ENCODE results near the gene ZCRB1.

ZCRB1 gene, protein sequence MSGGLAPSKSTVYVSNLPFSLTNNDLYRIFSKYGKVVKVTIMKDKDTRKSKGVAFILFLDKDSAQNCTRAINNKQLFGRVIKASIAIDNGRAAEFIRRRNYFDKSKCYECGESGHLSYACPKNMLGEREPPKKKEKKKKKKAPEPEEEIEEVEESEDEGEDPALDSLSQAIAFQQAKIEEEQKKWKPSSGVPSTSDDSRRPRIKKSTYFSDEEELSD

DNA sequence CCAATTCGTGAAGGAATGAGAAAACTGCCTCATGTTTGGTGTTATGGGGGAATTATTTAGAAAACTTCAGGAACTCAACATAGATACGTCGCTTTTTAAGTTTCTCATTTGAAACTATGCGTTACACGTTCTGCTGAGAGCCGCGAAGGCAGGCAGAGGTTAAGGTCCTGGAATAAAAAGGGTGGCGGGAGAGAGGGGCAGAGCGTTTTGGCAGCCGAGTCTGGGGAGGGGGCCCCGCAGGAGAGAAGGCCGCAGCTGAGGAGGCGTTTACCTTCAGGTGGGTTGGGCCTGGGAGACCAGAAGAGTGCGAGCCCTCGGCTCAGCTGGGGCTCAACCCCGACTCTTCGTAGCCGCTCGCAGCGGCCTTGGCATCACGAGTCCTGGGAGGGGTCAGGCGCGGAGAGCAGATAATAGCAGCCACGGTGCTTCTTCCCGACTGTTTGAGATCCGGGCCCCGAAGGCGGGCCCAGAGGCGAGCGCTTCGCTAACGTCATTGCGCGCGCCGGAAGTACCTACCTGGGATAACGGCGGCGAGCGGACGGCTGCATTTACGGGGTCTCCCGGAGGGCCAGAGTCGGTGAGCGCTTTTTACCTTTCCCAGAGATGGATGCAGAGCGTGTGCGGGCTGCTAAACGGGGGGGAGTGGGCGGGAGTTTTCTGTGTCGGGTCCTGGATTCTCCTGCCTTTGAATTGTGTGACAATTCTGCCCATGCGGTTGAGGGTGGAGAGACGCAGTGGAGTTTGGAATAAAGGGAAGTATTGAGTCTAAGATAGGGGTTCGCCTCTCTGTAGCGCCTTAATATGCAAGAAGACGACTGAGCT, at the start of gene ZCRB1, which contains the start of gene PPHLN1:
TSS of gene ZCRB1 (minus strand) at position 442 of the 822 bp plus-strand sequence. CDS start 1,992 bp downstream, outside the sequence.
TSS of gene PPHLN1 (plus strand) at position 515 of the 822 bp plus-strand sequence. CDS start 9,736 bp downstream, outside the sequence.
- peak within 1 kb of the TSS; percentile 91 for H3K27ac ChIP-seq
- TF ChIP-seq, protein P1, sequence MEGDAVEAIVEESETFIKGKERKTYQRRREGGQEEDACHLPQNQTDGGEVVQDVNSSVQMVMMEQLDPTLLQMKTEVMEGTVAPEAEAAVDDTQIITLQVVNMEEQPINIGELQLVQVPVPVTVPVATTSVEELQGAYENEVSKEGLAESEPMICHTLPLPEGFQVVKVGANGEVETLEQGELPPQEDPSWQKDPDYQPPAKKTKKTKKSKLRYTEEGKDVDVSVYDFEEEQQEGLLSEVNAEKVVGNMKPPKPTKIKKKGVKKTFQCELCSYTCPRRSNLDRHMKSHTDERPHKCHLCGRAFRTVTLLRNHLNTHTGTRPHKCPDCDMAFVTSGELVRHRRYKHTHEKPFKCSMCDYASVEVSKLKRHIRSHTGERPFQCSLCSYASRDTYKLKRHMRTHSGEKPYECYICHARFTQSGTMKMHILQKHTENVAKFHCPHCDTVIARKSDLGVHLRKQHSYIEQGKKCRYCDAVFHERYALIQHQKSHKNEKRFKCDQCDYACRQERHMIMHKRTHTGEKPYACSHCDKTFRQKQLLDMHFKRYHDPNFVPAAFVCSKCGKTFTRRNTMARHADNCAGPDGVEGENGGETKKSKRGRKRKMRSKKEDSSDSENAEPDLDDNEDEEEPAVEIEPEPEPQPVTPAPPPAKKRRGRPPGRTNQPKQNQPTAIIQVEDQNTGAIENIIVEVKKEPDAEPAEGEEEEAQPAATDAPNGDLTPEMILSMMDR (conservative IDR thresholded peaks at IDR 0.05) = no peak

DNA sequence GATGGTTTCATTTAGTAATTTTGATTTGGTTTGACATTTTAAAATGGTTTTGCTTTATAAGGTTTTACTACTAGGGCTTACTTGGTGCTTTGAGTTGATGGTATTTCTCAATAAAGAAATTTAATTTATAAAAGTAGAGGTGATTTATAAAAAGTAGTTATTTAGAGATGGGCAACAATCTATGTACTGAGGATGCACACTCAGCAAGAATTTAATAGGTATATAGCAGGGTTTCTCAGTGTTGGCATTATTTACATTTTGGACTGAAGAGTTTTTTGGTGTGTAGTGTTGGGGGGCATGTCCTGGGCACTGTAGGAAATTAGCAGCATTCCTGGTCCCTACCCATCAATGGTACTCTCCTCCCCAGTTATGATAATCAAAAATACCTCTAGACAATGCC, 47.8 kb upstream of the ZCRB1 start:
- TF ChIP-seq, protein P1 (conservative IDR thresholded peaks at IDR 0.05) = no peak
- H3K27ac ChIP-seq = no peak overlapping the region

DNA sequence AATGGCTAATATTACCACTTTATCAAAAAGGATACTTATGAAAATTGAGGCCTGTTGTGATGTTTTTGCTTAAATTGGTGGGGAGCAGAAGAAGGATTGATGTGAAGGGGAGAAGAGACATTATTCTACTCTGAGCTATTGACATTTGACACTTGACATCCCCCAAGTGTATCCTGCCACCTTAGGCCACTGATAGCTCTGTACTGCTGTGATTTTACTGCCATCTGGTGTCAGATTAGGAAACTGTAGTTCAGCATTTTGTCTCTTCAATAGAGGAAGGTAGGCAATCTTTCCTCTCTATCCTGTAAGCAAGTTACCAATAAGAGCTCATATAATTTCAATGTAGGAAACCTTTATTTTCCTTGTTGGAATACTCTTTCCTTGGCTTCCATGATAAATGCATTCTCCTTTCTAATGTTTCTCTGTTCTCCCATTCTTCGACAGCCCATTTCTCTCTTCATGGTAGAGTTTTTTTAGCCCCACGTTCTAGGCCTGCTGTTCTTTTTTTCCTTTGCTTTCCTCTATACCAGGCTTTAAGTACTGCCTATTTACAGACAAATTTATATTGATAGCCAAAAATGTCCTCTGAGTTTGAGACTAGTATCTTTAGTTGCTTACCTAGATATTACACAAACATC, 46.4 kb upstream of the ZCRB1 start:
- H3K27ac ChIP-seq = no peak overlapping the region
- TF ChIP-seq, protein P1 (conservative IDR thresholded peaks at IDR 0.05) = peak; percentile 95

DNA sequence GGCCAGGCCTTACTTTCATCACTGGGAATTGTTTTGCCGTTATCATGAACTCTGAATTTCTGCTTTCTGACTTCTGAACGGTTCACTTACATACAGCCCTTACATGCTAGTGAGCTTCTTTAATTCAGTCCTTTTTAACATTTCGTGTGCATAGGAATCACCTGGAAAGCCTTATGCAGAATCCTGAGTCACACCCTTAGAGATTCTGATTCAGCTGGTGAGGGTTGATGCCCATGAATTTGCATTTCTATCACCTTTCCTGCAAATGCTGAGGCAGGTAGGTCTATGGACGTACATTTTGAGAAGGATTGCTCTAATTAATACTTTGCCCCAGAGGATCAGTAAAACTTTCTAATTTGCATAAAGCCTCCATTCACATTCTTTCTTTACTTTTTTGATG, 44.1 kb upstream of the ZCRB1 start:
- TF ChIP-seq, protein P1 (conservative IDR thresholded peaks at IDR 0.05) = no peak
- no peak overlapping the region for H3K27ac ChIP-seq

DNA sequence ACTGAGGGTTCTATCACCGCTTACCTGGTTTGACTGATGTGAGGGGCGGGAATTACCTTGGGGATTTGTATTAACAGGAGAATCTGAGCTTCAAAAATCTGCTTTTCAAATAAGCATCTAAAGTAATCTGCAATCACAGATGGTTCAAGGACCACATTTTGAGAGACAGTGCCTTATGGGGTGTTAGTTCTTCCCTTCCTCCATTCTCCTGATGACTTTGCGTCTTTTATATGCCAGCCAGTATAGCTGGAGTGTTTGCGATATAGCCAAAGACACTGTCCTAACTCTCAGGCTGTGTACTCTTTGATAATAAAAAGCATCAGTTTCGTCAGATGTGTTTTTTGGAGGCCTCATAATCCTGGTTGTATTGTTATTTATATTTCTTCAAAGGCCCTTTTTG, 39.6 kb upstream of the ZCRB1 start:
- H3K27ac ChIP-seq = no peak overlapping the region
- TF ChIP-seq, protein P1 (conservative IDR thresholded peaks at IDR 0.05) = no peak

DNA sequence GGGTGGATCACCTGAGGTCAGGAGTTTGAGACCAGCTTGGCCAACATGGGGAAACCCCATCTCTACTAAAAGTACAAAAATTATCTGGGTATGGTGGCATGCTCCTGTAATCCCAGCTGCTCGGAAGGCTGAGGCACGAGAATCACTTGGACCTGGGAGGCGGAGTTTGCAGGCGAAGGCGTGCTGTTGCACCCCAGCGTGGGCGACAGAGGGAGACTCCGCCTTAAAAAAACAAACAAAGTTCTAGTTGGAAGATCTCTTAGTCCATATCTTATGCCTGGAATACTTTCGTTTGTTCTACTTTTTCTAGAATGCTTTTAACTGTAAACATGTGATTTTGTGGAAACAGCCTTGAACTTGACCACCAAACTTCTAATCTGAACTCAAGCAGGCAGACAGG, 38.8 kb upstream of the ZCRB1 start:
- TF ChIP-seq, protein P1 (conservative IDR thresholded peaks at IDR 0.05) = no peak
- H3K27ac ChIP-seq = no peak overlapping the region

DNA sequence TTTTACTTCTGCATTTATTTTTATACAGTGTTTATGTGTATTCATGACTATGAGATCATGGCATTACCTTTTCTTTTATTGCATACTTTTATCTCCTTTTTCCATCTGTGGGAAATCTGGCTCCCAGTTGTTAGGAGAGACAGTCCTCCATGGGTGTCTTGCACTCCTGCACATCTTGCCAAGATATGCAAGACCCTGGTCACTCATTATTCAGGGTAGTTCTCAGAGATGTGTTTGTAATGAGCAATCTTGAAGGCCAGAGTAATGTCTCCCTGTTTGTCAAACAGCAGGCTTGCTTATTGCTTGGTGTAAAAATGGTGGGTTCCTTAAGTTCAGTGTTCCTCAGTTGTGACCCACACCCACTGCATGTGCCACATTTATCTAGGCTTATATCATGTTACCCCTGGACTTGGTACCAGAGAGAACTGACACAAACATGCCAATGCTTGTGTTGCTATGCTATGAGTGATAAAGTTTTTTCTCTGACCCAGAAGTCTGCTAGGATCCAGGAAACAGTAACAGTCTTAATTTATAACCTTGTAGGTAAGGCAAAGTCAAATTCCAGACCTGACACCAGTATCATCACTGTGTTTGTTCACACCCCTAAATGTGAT, 36.9 kb upstream of the ZCRB1 start:
- TF ChIP-seq, protein P1 (conservative IDR thresholded peaks at IDR 0.05) = no peak

More for the DNA sequence above, 36.9 kb upstream of the ZCRB1 start:
- H3K27ac ChIP-seq = no peak overlapping the region

All from VCaP (cell line).